DLD1 (cell line): ENCODE results near the gene VMAC.

Experiments used
- in situ Hi-C: cut with HindIII; loops from 2 replicates; pipeline ENCODE4 v1.10.0; 2017; ENCODE audit warnings: low sequenced_read_pairs

VMAC gene

DNA sequence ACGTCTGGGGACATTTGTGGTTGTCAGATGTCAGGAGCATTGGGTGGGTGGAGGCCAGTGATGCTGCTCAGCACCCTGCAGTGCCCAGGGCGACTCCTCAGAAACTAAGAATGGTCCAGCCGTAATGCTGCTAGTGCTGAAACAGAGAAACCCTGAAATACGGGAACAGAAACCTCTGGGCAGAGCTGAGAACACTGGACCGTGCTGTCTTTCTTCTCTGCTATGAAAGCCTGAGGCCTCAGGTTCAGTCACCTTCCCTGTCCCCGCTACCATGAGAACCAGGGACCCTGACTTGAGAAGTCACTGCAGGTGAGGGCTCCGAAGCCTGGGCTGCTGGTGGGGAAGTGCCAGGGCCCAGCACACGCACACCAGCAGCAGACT is 22.8 kb downstream of the VMAC start:
- in situ Hi-C loops: no loop called here

DNA sequence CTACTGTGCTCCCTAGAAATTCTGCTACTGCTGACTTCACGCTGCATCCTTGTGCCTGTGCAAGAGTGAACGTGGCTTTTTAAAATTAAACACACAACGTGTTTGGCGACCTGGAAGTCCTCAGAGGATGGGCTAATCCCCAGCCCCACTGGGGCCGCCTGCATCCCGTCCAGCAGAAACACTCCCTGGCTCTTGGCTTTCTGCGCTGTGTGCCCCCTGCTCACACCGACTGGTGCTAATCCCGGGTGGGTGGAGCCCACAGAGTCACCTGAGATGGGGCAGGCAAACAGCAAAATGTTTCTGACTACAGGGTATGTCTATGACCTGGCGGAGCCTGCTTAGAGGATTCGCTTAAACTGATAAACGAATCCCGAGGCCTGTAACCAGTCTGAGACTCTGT is 24.5 kb downstream of the VMAC start:
- in situ Hi-C loops: no loop called here

GRCh38 chr19:5929625-5930024 is 25.0 kb downstream of the VMAC start:
- in situ Hi-C loops: no loop called here

DNA sequence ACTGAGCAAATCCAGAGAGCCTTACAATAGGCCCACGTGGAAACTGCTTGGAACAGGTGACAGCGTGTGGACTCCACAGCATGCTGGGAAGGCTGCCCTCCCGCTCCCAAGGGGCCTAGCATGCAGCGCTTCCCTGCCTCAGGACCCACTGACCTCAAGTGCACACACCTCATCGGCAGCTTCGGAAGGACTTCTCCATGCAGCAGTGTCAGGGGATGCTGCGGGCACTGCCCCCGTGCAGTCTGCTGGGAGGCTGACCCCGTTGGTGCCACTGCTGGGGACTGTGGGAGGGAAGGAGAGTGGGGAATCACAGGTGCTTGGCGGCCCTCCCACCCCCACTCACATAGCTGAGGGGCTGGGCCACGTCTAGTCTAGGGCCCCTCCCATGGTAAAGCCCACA is 26.6 kb downstream of the VMAC start:
- in situ Hi-C loops: no loop called here

DNA sequence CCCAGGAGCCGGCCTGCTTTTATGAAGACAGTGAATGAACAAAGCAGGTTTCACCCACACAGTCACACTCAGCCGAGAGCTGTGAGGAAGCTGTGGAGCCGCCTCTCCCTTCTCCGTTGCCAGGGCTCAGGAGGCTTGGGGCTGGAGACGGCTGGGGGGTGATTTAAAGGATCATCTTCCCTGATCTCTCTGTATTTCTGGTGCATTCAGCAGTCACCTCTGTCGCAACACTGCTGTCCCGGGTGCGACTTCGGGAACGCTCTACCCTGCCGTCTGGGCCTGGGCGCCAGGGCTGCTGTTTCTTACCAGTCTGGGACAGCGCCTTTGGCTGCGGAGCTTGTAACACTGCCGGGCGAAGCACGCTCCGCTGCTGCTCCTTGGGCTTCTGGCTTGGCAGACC is 27.5 kb downstream of the VMAC start:
- in situ Hi-C loops: no loop called here

- in situ Hi-C loops: no loop called here
These were observed 28.1 kb downstream of the VMAC start for GRCh38 chr19:5932609-5933262.

GRCh38 chr19:5933391-5934068 is 28.9 kb downstream of the VMAC start:
- in situ Hi-C loops: no loop called here

DNA sequence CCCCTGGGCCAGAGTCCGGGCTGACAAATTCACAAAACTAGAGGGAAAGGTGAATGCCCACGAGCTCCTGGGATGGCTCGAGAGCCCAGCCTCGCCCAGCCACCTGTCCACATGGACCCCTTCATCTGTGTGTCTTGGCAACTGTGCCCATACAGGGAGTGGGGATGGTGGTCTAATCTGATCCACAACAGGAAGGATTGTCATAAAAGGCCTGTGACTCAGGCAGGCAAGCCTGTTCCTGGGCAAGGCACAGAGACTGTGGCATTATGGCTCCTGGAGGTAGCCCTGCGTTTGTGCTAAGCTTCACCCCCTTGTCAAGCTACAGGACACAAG is 29.4 kb downstream of the VMAC start:
- in situ Hi-C loops: no loop called here

DNA sequence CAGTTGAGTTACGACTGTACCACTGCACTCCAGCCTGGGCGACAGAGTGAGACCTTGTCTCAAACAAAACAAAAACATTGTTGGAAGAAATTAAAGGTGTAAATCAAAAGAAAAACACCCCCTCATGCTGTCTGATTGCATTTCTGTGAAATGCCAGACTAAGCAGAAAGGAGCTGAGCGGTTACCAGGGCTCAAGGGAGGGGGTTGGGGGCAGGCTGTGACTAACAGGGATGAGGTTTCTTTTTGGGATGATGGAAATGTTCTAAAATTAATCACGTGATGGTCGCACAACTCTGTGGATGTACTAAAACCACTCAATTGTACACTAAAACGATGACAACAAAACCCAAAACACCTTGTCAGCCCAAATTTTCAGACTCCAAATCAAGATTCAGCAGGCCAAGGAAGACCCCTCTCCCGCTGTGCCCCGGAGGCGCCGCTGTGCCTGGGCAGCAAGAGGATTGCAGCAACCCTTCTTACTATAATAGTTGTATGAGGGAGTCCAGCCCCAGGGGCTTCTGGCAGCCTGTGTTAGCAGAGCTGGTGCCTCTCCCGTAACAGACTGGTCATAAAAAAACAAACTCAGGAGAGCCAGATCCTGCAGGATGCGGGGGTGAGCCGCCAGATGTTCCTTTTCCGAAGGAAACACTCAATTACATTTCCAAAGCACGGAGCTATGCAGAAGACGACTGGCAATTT is 30.3 kb downstream of the VMAC start:
- in situ Hi-C loops: no loop called here

DNA sequence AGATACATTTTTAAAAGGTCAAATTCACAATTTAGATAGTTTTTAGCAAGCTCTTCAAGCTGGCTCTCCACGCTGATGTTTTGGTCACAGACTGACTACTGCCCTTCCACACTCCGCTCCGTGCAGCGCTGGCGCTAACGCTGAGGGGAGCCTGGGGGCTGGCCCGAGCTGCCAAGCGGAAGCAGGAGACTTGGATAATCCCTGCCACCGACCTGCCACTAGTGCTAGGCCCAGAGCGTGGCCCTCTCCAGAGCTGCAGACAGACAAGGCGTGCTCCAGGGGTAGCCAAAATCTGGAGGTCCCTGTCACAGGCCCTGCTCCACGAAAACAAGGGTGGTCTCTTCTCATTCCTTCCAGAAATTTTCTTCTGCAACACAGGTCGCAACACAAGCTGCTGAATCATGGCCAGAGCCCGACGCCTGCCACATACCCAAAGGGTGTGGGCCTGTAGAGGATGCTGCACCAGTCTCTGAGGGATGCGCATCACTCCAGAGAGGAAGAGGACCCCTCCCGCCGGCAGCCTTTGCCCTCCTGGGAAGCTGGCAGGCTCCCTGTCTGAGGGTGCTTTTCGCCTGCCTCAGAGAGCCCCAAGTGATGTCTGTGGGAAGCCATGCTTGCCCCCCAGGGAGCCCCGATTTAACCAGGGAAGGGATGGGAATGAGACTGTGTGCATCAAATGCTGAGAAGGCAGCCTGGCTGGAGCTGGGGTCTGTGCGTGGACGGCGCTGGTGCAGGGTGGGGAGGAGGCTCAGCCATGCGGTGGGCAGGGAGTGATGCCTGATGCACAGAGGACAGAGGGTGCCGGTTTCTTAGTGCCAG is 31.0 kb downstream of the VMAC start:
- in situ Hi-C loops: no loop called here

DNA sequence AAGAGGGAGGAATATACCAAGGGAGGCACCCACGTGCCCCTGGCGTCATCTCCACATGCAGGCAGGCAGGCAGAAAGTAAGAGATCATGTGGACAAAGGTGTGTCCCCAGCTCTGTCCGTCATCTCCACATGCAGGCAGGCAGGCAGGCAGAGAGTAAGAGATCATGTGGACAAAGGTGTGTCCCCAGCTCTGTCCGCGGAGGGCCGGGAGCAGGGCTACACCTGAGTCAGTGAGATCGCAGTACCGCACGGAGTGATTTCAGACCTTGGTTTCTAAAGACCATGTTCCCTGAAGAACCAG is 31.6 kb downstream of the VMAC start:
- in situ Hi-C loops: no loop called here

- in situ Hi-C loops: no loop called here
These were observed 32.9 kb downstream of the VMAC start for GRCh38 chr19:5937550-5937949.

DNA sequence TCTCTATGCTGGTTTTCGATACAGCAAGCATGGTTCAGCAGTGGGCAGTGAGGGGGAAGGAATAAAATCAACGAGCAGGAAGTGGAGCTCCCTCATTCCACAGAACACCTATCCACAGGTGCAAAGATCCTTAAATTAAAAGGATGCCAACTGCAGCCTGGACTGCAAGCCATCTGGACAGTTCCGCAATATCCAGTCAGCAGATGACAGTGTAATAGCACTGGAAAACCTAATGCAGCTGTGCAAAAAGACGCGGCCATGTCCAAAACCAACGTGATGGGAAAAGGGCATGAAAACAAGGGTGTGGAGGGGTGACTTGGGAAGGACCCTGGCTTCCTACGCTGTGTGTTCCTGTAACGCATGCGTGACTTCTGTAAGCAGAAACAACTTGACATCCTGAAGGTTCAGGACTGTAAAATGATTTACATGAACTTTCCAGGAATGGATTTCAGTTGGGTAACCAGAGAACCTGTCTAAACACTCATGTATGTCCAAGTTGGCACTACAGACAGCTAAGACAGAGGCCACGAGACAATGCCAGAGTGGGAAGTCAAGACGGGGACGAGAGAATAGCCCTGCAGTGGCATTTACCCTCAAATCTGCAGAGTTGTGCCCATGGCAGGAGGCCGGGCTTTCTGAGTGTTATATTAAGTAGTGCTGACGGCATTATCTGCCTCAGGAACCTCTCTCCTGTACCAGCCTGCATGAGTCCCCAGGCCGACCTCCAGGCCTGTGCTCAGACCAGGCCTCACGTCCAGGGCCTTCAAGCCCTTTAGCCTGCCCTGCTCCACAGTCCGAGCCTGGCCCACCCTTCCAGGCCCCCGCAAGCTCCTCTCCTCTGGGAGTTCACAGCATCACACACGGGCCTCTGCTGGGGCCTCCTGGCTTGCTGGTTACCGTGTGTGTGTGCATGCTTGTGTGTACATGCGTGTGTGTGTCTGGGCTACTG is 35.9 kb downstream of the VMAC start:
- in situ Hi-C loops: no loop called here

- in situ Hi-C loops: no loop called here
These were observed 37.0 kb downstream of the VMAC start for GRCh38 chr19:5941673-5942072.

DNA sequence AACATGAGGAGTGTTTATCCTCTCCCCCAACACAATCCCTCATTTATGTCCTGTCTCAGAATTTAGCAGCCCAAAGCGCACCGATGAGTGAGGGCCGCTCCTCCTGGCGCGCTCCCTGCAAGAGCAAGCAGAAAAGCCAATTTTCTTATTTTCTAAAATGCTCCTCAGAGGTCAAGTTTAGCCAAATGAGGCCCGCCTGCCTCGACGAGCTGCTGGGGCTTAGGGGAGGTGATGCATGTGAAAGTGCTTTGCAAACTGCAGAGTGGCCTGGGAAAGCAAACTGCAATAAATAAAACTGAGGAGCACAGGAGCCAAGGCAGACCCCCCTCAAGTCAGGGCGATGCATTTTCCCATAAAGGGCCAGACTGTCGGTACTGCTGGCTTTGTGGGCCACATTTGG is 38.4 kb downstream of the VMAC start:
- in situ Hi-C loops: no loop called here

GRCh38 chr19:5943623-5944022 is 39.0 kb downstream of the VMAC start:
- in situ Hi-C loops: no loop called here

DNA sequence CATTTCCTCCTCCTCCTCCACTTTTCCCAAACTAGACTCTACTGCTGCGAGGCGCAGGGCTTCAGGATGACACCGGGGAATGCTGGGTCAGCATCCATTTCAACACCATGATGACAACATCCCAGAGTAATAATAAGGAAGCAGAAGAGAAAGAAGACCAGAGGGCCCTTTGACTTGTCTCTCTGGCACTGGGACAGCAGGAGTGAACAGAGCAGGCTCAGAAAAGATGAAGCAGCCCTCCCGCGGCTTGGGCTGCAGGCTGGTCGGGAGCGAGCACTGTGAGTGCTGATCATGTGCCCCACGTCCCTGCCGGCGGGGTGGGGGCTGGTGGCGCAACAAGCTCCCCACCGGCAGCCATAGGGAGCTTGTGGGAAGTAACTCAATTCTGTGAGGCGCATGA is 42.8 kb downstream of the VMAC start:
- in situ Hi-C loops: no loop called here

DNA sequence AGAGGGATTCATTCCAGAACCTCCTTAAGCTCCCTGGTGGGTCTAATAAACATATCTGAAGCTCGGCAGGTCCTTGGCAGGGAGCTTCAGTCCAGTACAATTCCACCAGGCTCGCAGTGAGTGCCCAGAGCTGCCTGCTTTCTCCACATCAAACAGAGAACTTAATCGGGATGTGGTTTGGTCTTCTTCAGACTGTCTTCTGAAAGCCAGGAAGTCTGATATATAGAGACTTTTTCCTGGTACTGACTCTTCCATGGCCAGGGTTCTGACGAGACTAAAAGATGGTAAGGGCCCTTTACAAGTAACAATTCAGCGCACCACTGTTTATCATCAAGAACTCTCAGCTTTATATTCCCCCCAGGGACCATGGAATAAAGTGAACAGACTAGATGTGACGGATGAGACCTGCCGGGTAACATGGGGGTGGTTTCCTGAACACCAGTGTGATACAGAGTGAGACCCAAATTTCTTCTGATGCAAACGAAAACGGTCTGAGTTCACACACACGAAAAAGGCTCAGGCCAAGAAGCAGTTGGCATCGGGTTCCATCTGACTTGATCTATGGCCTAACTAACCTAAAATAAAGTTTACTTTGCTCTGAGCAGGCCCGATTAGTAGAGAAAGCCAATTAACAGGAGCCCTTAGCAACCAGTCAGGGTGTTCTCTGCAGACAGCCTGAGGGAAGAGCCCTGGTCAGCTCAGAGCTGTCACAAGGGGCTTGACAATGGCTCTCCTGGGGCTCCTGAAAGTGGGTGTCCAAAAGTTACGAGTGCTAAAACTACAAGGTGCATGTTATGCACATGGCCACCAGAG is 44.3 kb downstream of the VMAC start:
- in situ Hi-C loops: no loop called here

- in situ Hi-C loops: no loop called here
These were observed 45.2 kb downstream of the VMAC start for GRCh38 chr19:5949792-5950305.

DNA sequence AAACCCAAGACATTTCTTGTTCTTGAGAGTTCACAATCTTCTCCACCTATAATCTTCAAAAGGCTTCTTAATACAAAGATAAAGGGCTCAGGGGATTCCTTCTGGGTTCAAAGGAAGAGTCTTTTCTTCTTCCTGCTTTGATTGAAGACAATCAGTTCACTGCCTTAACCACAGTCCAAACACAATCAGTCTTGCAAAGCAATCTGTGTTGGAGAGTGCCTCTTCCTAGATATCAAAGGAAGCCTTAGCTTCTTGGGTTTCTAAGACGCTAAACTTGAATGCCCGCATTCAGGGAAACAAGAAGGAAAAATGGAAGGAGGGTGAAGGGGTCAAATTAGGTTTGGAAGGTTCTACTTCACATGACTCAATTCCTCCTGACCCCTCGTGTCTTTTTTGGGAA is 46.1 kb downstream of the VMAC start:
- in situ Hi-C loops: no loop called here
